ENCODE results near the gene IQCE.

- no peak for TF ChIP-seq CTCF (IDR thresholded peaks at IDR 0.05)
- no peak for TF ChIP-seq POLR2A (IDR thresholded peaks at IDR 0.05)
Observed at GRCh38 chr7:2646680-2647571, 88.1 kb downstream of the IQCE start.
